ENCODE data around the gene MANF.
A peak's percentile ranks its signal among the peaks of the same experiment; 100 is the strongest.

Gene MANF

GRCh38 chr3:51371943-51372557, 13.0 kb upstream of the MANF start:
- H3K4me1 ChIP-seq (ENCODE audit: low read length): no peaks in the 10 kb centered on the region
- H3K36me3 ChIP-seq (replicated peaks; ENCODE audit: insufficient read depth, low read length): no peaks in the 10 kb centered on the region
- TF ChIP-seq EZH2 (optimal IDR thresholded peaks at IDR 0.05; ENCODE audit: low read depth, low read length): no peak
- TF ChIP-seq, protein P1, sequence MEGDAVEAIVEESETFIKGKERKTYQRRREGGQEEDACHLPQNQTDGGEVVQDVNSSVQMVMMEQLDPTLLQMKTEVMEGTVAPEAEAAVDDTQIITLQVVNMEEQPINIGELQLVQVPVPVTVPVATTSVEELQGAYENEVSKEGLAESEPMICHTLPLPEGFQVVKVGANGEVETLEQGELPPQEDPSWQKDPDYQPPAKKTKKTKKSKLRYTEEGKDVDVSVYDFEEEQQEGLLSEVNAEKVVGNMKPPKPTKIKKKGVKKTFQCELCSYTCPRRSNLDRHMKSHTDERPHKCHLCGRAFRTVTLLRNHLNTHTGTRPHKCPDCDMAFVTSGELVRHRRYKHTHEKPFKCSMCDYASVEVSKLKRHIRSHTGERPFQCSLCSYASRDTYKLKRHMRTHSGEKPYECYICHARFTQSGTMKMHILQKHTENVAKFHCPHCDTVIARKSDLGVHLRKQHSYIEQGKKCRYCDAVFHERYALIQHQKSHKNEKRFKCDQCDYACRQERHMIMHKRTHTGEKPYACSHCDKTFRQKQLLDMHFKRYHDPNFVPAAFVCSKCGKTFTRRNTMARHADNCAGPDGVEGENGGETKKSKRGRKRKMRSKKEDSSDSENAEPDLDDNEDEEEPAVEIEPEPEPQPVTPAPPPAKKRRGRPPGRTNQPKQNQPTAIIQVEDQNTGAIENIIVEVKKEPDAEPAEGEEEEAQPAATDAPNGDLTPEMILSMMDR (IDR thresholded peaks at IDR 0.05; ENCODE audit: low read length): peak; percentile 67
- peak; percentile 77 for DNase-seq
- H3K27me3 ChIP-seq (replicated peaks; ENCODE audit: insufficient read depth, low read length): no peaks in the 10 kb centered on the region
- H4K20me1 ChIP-seq (ENCODE audit: insufficient read depth, low read length): no peaks in the 10 kb centered on the region
- H3K9ac ChIP-seq (ENCODE audit: low read length): no peak overlapping the region
- no peaks in the 10 kb centered on the region for H3K9me2 ChIP-seq (replicated peaks; ENCODE audit: insufficient read depth, low read length)
- no peaks in the 10 kb centered on the region for H3K79me2 ChIP-seq (ENCODE audit: low read length)
- no peak overlapping the region for H3K27ac ChIP-seq (ENCODE audit: low read length)
- no peaks in the 10 kb centered on the region for H3F3A ChIP-seq (ENCODE audit: insufficient read depth, low read length)
- H2AFZ ChIP-seq (ENCODE audit: low read length): no peak overlapping the region
- no peak overlapping the region for H3K4me3 ChIP-seq (ENCODE audit: low read length)
- H3K4me2 ChIP-seq (ENCODE audit: low read depth, low read length): no peak overlapping the region
- no peaks in the 10 kb centered on the region for H3K9me3 ChIP-seq (replicated peaks; ENCODE audit: insufficient read depth, low read length)

DNA sequence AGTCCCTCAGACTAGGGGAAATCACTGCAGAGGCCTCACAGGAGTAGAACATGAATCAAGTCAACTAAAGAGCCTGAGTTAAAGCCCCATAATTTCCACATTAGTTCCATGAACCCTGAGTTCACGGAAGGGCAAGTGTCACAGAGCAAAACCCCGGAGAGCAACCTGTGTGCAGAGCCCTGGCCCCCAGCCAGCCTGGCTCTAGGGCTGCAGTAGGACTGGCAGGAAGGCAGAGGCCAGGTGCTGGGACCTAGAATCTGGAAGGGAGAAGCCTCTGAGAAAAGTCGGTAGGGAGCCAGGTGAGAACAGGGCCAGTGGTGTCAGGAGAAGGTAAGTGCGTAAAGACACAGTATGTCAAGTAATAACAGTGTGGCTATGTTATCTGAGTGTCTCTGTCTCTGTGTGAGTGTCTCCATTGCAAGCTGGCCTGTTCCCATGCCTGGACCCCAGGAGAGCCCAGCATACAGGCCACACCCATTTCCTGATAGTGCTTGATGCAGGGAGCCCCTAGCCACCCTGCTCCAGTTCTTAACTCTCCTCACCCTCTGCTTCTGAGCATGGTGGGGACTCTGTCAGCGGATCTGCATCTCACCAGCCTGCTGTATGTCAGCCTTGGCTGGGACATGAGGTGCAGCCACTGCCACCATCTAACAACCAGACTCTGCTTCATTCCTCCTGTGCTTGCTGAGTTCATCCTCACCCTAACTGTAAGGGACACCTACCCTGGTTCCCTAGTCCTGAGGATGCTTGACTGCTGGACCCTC, 11.3 kb upstream of the MANF start:
- no peak for DNase-seq
- Histone ChIP-seq H3K27me3 (replicated peaks; ENCODE audit: insufficient read depth, low read length) (no peaks in the 10 kb centered on the region), H3K9me2 (replicated peaks; ENCODE audit: insufficient read depth, low read length) (no peaks in the 10 kb centered on the region), H3F3A (ENCODE audit: insufficient read depth, low read length) (no peaks in the 10 kb centered on the region), H3K9me3 (replicated peaks; ENCODE audit: insufficient read depth, low read length) (no peaks in the 10 kb centered on the region), H2AFZ (ENCODE audit: low read length) (no peak overlapping the region), H3K4me1 (ENCODE audit: low read length) (no peaks in the 10 kb centered on the region), H3K4me2 (ENCODE audit: low read depth, low read length) (no peak overlapping the region), H3K79me2 (ENCODE audit: low read length) (no peaks in the 10 kb centered on the region), H3K9ac (ENCODE audit: low read length) (no peak overlapping the region), H3K27ac (ENCODE audit: low read length) (no peak overlapping the region), H3K36me3 (replicated peaks; ENCODE audit: insufficient read depth, low read length) (no peaks in the 10 kb centered on the region), H3K4me3 (ENCODE audit: low read length) (no peak overlapping the region), H4K20me1 (ENCODE audit: insufficient read depth, low read length) (no peaks in the 10 kb centered on the region)
- TF ChIP-seq EZH2 (optimal IDR thresholded peaks at IDR 0.05; ENCODE audit: low read depth, low read length) (no peak), EZH2phosphoT487 (IDR thresholded peaks at IDR 0.05; ENCODE audit: low read length) (no peak)
- TF ChIP-seq, protein P1 (IDR thresholded peaks at IDR 0.05; ENCODE audit: low read length): no peak

- Histone ChIP-seq H3K27me3 (replicated peaks; ENCODE audit: insufficient read depth, low read length) (no peaks in the 10 kb centered on the region), H3K79me2 (ENCODE audit: low read length) (no peaks in the 10 kb centered on the region), H4K20me1 (ENCODE audit: insufficient read depth, low read length) (no peaks in the 10 kb centered on the region), H3K36me3 (replicated peaks; ENCODE audit: insufficient read depth, low read length) (no peaks in the 10 kb centered on the region), H3K9ac (ENCODE audit: low read length) (no peak overlapping the region), H3K4me3 (ENCODE audit: low read length) (no peak overlapping the region), H3K9me3 (replicated peaks; ENCODE audit: insufficient read depth, low read length) (no peaks in the 10 kb centered on the region), H2AFZ (ENCODE audit: low read length) (no peak overlapping the region), H3K9me2 (replicated peaks; ENCODE audit: insufficient read depth, low read length) (no peaks in the 10 kb centered on the region), H3K4me1 (ENCODE audit: low read length) (no peaks in the 10 kb centered on the region), H3K27ac (ENCODE audit: low read length) (no peak overlapping the region), H3F3A (ENCODE audit: insufficient read depth, low read length) (no peaks in the 10 kb centered on the region), H3K4me2 (ENCODE audit: low read depth, low read length) (no peak overlapping the region)
- no peak for DNase-seq
- TF ChIP-seq EZH2 (optimal IDR thresholded peaks at IDR 0.05; ENCODE audit: low read depth, low read length): no peak
- TF ChIP-seq, protein P1 (IDR thresholded peaks at IDR 0.05; ENCODE audit: low read length): no peak
- TF ChIP-seq EZH2phosphoT487 (IDR thresholded peaks at IDR 0.05; ENCODE audit: low read length): no peak
These were observed 10.6 kb upstream of the MANF start for GRCh38 chr3:51374456-51374855.
